GM19438 (cell line): ENCODE measurements around the gene ARV1.

Source experiments
- ATAC-seq: cut with Tn5 transposase; IDR thresholded peaks from one replicate; pipeline ENCODE4 v1.9.1; 2021; ENCODE audit warnings: low read depth; ENCODE audit not compliant: unreplicated experiment

Gene ARV1

GRCh38 chr1:230978491-230979388, at the start of gene ARV1, which contains the start of gene TTC13:
Gene ARV1 (plus strand): TSS chr1:230979094. CDS start chr1:230979106, 12 bp downstream.
Gene TTC13 (minus strand): TSS chr1:230978861. CDS start chr1:230978830, 31 bp downstream.
- ATAC-seq: peak; percentile 92

DNA sequence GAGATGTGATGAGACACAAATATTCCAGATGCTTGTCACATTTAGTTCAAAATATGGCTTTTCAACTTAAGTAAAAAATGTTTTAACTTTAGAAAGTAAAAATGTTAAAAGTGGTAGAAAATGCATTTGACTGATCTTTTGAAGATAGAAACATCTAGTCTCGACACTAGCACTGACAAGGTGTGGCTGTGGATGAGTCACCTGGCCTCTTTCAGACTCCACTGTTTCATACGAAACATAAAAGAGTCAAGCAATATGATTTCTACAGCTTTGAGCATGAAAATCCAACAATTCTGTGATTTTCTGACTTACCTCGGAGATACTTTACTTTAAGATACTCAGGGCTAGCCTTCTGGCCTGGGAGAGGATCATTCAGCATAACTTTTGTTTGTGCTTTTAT, 47.9 kb upstream of the ARV1 start:
- ATAC-seq: no peak

GRCh38 chr1:230935852-230936251, 43.0 kb upstream of the ARV1 start:
- no peak for ATAC-seq

- ATAC-seq: no peak
Measured at GRCh38 chr1:230936475-230936874, 42.4 kb upstream of the ARV1 start.

- no peak for ATAC-seq
Measured at GRCh38 chr1:230937371-230937770, 41.5 kb upstream of the ARV1 start.

DNA sequence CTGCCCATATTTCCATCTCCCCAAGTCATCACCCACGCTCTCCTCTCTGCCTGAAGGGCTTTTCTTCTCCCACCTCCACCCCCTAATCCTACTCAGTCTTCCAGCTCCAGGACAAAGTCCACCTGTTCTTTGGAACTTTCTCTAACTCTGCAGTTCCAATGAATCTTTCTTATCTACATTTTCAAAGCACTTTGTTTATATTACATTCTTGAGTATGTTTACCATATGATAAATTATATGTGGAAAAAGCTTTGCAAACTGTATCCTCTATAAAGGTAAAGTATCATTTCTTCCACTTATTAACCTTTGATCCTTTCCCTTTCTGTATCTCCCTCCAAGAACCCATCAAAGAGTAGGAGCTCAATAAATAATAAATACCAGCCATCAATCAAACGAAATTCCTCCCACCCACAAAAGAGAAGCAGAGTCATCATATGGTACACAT, 39.9 kb upstream of the ARV1 start:
- no peak for ATAC-seq

DNA sequence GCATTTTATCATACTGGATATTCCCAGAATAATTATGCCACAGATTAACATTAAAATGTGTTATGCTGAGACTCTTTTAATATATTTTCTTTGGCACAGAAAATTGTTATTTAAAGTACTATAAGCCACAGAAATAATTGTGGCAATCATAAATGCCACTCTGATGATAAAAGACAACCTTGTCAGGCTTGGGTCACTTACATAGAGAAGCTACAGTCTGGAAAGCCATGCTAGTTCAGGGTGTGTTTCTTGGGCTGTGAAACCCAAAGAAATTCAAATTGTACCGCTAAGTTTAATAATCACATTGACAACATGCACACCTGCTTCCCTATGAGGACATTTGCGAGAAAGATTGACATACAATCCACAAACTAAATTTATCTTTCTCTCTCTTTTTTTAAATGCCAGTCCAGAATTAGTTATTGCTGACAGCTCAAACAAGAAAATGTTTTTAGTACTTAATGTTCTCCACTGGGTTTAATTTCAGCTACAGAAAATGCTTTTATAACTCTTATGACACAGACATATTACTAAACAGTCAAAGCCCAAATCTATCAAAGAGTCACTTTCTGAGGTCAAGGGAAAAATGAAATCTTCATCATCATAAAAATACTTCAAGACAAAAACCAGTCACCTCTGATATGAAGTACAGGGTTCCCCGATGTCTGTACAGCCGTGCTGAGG, 38.9 kb upstream of the ARV1 start:
- no peak for ATAC-seq

DNA sequence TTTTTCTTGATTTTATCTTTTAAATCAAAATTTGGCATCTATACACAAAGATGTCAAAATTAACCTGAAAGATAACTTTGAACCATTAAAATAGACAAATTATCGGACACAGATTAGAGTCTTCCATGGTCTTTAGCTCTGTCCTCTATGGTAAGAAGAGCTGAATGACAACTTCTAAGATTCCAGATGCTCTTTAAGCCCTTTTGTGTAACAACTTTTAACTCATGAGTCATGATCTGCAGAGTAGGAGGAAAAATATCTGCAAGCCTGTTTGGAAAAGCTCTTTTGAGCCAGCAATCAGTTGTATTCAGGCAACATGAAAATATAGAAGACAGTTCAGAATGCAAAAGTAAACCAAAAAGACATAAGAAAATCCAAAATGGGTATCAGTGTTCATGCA, 38.0 kb upstream of the ARV1 start:
- no peak for ATAC-seq

GRCh38 chr1:230943048-230943593, 35.8 kb upstream of the ARV1 start:
- no peak for ATAC-seq

DNA sequence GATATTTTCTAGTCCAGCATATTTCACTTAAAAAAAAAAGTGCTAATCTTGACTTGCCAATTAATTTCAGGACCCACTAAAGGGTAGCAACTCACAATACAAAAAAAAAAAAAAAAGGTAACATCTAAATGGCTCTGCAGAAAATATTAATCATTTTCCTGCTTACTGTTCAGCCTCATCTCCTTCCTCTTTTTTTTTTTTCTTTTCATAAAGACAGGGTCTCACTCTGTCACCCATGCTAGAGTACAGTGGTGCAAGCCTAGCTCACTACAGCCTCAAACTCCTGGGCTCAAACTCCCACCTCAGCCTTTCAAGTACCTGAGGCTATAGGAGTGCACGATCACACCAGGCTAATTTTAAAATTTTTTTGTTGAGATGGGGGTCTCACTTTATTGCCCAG, 30.6 kb upstream of the ARV1 start:
- ATAC-seq: no peak

DNA sequence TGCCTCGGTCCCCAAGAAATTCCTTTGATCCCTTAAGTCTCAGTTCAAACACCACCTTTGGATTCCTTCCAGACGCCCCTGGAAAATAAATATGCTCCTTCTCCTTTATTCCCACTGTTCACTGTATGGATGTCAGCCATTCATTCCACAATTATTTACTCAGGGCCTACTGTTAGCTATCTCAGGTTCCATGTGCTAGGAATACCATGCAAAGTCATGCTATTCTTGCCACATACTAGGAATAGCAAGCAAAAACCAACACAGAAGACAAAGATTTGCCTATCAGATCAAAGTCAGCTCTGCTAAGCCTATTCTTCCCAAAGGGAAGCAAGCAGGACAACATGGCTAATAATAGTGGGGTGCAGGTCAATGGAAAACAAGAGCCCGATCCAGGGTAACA, 30.0 kb upstream of the ARV1 start:
- no peak for ATAC-seq

- no peak for ATAC-seq
Measured at GRCh38 chr1:230950404-230950803, 28.5 kb upstream of the ARV1 start.

- ATAC-seq: peak; percentile 52
Measured at GRCh38 chr1:230957580-230957989, 21.3 kb upstream of the ARV1 start.

DNA sequence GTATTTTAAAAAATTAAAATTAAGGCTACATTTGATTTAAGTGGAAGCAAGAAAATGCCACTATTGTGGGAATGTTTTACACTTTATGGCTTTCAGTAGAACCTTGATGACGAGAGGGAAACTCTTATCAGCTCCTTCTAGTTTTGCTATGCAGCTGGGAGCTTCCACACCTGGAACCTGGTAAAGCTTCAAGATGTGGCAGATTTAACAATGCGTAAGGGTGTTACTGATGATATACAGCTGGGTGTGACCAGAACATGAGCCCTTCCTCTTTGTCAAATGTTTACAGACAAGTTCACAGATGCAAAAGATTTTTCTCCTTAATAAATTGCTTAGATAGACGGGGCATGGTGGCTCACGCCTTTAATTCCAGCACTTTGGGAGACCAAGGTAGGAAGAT, 20.5 kb upstream of the ARV1 start:
- ATAC-seq: no peak

- ATAC-seq: no peak
Measured at GRCh38 chr1:230964896-230965295, 14.0 kb upstream of the ARV1 start.

DNA sequence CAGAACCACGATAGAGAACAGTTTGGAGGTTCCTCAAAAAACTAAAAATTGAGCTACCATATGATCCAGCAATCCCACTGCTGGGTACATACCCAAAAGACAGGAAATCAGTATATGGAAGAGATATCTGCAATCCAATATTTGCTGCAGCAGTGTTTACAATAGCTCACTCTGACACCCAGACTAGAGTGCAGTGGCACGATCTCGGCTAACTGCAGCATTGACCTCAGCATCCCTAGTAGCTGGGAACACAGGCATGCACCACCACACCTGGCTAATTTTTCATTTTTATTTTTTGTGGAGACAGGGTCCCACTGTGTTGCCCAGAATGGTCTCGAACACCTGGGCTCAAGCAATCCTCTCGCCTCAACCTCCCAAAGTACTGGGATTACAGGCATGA, 13.4 kb upstream of the ARV1 start:
- no peak for ATAC-seq

GRCh38 chr1:230966358-230966873, 12.5 kb upstream of the ARV1 start:
- ATAC-seq: no peak

DNA sequence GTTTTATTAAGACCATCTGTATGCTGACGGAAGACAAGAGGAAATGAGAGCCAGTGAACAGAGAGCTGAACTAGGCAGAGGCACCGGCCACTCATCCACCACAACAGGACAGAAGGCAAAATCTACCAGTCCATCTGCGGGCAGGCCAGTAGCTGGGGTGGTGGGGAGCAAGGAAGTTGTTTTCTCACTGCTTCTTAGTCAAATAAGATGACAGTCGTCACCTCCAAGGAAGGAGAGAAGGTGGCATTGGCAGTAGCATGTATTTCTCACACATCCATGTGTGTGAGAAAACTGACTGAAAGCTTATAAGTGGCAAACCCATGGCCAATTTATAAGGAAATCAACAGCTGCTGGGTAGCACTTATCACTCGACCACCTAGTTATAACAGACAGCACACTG, 8.5 kb upstream of the ARV1 start:
- ATAC-seq: no peak

GRCh38 chr1:230971771-230972170, 7.1 kb upstream of the ARV1 start:
- no peak for ATAC-seq

- ATAC-seq: peak; percentile 76
Measured at GRCh38 chr1:230972855-230973271, 6.0 kb upstream of the ARV1 start.

DNA sequence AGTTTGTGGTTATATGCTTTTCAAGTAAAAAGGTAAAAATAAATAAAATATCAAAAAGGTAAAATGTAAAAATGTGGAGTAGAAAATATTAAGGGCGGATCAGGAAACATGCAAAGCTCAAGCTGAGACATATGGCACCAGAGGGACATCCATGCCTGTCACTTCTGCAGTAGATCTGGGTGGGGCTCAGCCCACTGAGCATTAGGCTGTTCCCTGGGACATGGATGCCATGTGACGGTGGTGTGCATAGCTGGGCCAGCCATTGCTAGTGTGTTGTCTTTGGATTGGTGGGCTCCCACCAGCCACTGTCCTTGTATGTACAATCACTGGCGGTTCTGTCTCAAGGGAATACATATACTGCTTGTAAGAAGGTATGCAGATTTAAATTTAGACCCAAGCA, 3.3 kb upstream of the ARV1 start:
- no peak for ATAC-seq
